Left lung (tissue), 8 donors: ENCODE data around the gene METTL13. TPM values are rescaled to one million over a fixed set of nuclear protein-coding genes. Genes with fewer than 3 reads are reported as not detected.

Experiments used
- polyA plus RNA-seq, 6 donors: library from polyadenylated mRNA; unstranded; fragments of 120-200 nt; gene quantifications; one replicate each; pipeline ENCODE4 v1.2.1, GENCODE V29; 2013; ENCODE audit not compliant: insufficient read length in 6 of 6
- total RNA-seq, 2 donors: library from RNA; stranded (reverse); fragmentation: NEBNext Ultra II Directional; extraction: Animal tissue kit (Norgen Biotek cat#: 25700); gene quantifications; one replicate each; pipeline ENCODE4 v1.2.1, GENCODE V29; 2021
- donor health status: DM: no; HTN: yes; CAD: no.
- donor health status: DM: no; HTN: no; CAD: no.

Gene METTL13
- total and polyA plus RNA-seq, 8 donors = 25.1 to 39.5 (median 34.8) TPM

Other genes with a start within 250 kb of the METTL13 start
- gene MYOCOS, start 159.4 kb upstream of the METTL13 start, total RNA-seq = not detected
- gene MYOCOS, start 159.4 kb upstream of the METTL13 start, polyA plus RNA-seq = under 1 TPM; 0.13 to 0.31 (median 0.18) TPM
- under 1 TPM in 1 of 2 donors, not detected in 1; 0.58 TPM for gene MYOC, start 129.0 kb upstream of the METTL13 start, total RNA-seq
- gene MYOC, start 129.0 kb upstream of the METTL13 start, polyA plus RNA-seq = 1 to 10 TPM; 2.8 to 7.8 (median 5.4) TPM
- gene VAMP4, start 39.6 kb upstream of the METTL13 start, total RNA-seq = 10 to 100 TPM; 14.7 to 18.8 TPM
- 10 to 100 TPM; 17.0 to 19.4 (median 18.6) TPM for gene VAMP4, start 39.6 kb upstream of the METTL13 start, polyA plus RNA-seq
- 1 to 10 TPM; 6.8 to 7.7 TPM for gene DNM3, start 59.8 kb downstream of the METTL13 start, total RNA-seq
- gene DNM3, start 59.8 kb downstream of the METTL13 start, polyA plus RNA-seq = 1 to 10 TPM; 5.2 to 7.7 (median 5.7) TPM